IMR-90 (cell line): Measurements from ENCODE around the gene DPEP3. TPM values are rescaled to one million over a fixed set of nuclear protein-coding genes. Genes with fewer than 3 reads are reported as not detected.

Experiments
- ATAC-seq: fragments of 200-7000 bp; cut with Tn5 transposase; 2 replicates; pipeline ENCODE4 v1.9.1; 2020; ENCODE audit warnings: low read depth, mild to moderate bottlenecking, moderate library complexity
- BruUV-seq: library from RNA; stranded (reverse); fragments of 400-500 nt; replicated peaks from 2 replicates; lab custom pipeline; 2021; lab: Mats Ljungman, UMichigan
- CTCF ChIA-PET: fragments of 300-600 bp; formaldehyde crosslinking; extraction: SDS; loops from one replicate; lab custom pipeline; 2021; ENCODE audit warnings: antibody characterized with exemption; lab: Yijun Ruan, JAX
- POLR2A ChIA-PET: fragments of 300-600 bp; sonication (Branson Sonifier 250); formaldehyde crosslinking; loops from one replicate; lab custom pipeline; 2022; ENCODE audit warnings: antibody characterized with exemption; ENCODE audit not compliant: unreplicated experiment; lab: Charles Lee
- DNase-seq: peaks from one replicate; pipeline ENCODE4 v3.0.0; 2013
- H2AFZ ChIP-seq: replicated peaks from 2 replicates; pipeline ENCODE3; 2013; ENCODE audit warnings: low read length, mild to moderate bottlenecking; ENCODE audit not compliant: poor library complexity
- H2AK5ac ChIP-seq: 2 replicates; pipeline ENCODE4 v1.6.1; 2013; ENCODE audit warnings: low read depth, low read length, inconsistent platforms
- H2AK9ac ChIP-seq: replicated peaks from 2 replicates; pipeline ENCODE3; 2013; ENCODE audit warnings: mild to moderate bottlenecking, low read depth, low read length, moderate library complexity; ENCODE audit not compliant: poor library complexity
- H2BK120ac ChIP-seq: 2 replicates; pipeline ENCODE4 v1.6.1; 2013; ENCODE audit warnings: low read depth, low read length, inconsistent platforms
- H2BK15ac ChIP-seq: 3 replicates; pipeline ENCODE4 v1.6.1; 2013; ENCODE audit warnings: low read depth, low read length, inconsistent platforms
- H2BK20ac ChIP-seq: 2 replicates; pipeline ENCODE4 v1.6.1; 2013; ENCODE audit warnings: low read depth, mild to moderate bottlenecking, inconsistent platforms, low read length, moderate library complexity
- H2BK5ac ChIP-seq: 2 replicates; pipeline ENCODE4 v1.6.1; 2013; ENCODE audit warnings: mild to moderate bottlenecking, low read depth, low read length, inconsistent platforms; ENCODE audit not compliant: poor library complexity, severe bottlenecking
- H3K14ac ChIP-seq: replicated peaks from 2 replicates; pipeline ENCODE4 v1.6.1; 2013; ENCODE audit warnings: low read depth, low read length, inconsistent platforms
- H3K18ac ChIP-seq: 2 replicates; pipeline ENCODE4 v1.6.1; 2013; ENCODE audit warnings: low read depth, low read length, control low read depth
- H3K23ac ChIP-seq: 2 replicates; pipeline ENCODE4 v1.6.1; 2013; ENCODE audit warnings: low read depth, low read length, inconsistent platforms
- H3K27ac ChIP-seq: 2 replicates; pipeline ENCODE4 v1.5.1; 2013; ENCODE audit warnings: mild to moderate bottlenecking, control low read depth, low read length; ENCODE audit not compliant: insufficient read depth
- H3K27me3 ChIP-seq: 2 replicates; pipeline ENCODE4 v1.6.1; 2013; ENCODE audit warnings: low read length; ENCODE audit not compliant: control insufficient read depth, insufficient read depth
- H3K36me3 ChIP-seq: 2 replicates; pipeline ENCODE4 v1.6.1; 2013; ENCODE audit warnings: low read length, mixed read lengths; ENCODE audit not compliant: control insufficient read depth, insufficient read depth
- H3K4ac ChIP-seq: 2 replicates; pipeline ENCODE4 v1.6.1; 2013; ENCODE audit warnings: low read depth, low read length, inconsistent platforms
- H3K4me1 ChIP-seq: 2 replicates; pipeline ENCODE4 v1.6.1; 2013; ENCODE audit warnings: low read length, mixed read lengths; ENCODE audit not compliant: control insufficient read depth, insufficient read depth
- H3K4me2 ChIP-seq: 2 replicates; pipeline ENCODE4 v1.6.1; 2013; ENCODE audit warnings: low read depth, mild to moderate bottlenecking, control low read depth, low read length, moderate library complexity
- H3K4me3 ChIP-seq: 2 replicates; pipeline ENCODE4 v1.5.1; 2013; ENCODE audit warnings: low read depth, mild to moderate bottlenecking, control low read depth, low read length, moderate library complexity; ENCODE audit not compliant: insufficient read depth
- H3K56ac ChIP-seq: 2 replicates; pipeline ENCODE4 v1.6.1; 2013; ENCODE audit warnings: low read length, inconsistent platforms; ENCODE audit not compliant: insufficient read depth; ENCODE audit errors: extremely low read depth
- H3K79me1 ChIP-seq, 2 experiments: 2 replicates each; pipeline ENCODE4 v1.6.1; 2013; ENCODE audit warnings: low read length in 2 of 2, inconsistent platforms in 1 of 2, low read depth in 1 of 2
- H3K9ac ChIP-seq: 2 replicates; pipeline ENCODE4 v1.6.1; 2013; ENCODE audit warnings: low read depth, low read length, control low read depth
- H3K9me1 ChIP-seq: 2 replicates; pipeline ENCODE4 v1.6.1; 2013; ENCODE audit warnings: low read length, inconsistent platforms; ENCODE audit not compliant: insufficient read depth
- H3K9me3 ChIP-seq: 2 replicates; pipeline ENCODE4 v1.6.1; 2013; ENCODE audit warnings: low read length; ENCODE audit not compliant: control insufficient read depth, insufficient read depth
- H4K20me1 ChIP-seq: 2 replicates; pipeline ENCODE4 v1.6.1; 2013; ENCODE audit warnings: low read length, inconsistent platforms; ENCODE audit not compliant: insufficient read depth
- H4K5ac ChIP-seq: 2 replicates; pipeline ENCODE4 v1.6.1; 2013; ENCODE audit warnings: mild to moderate bottlenecking, low read depth, low read length, control low read depth
- H4K8ac ChIP-seq, 2 experiments: 2 replicates each; pipeline ENCODE4 v1.6.1; 2013; ENCODE audit warnings: low read depth in 2 of 2, low read length in 2 of 2, control low read depth in 1 of 2, inconsistent platforms in 1 of 2
- H4K91ac ChIP-seq: 2 replicates; pipeline ENCODE4 v1.6.1; 2013; ENCODE audit warnings: low read depth, low read length, inconsistent platforms; ENCODE audit not compliant: insufficient read depth
- CEBPB ChIP-seq: IDR thresholded peaks from 2 replicates; pipeline ENCODE4 v1.6.1; 2012; ENCODE audit warnings: low read depth, low read length, improper control_type of control experiment
- CHD1 ChIP-seq: IDR thresholded peaks from 2 replicates; pipeline ENCODE4 v1.6.1; 2012; ENCODE audit warnings: low read depth, low read length, improper control_type of control experiment
- MAFK ChIP-seq: IDR thresholded peaks from 2 replicates; pipeline ENCODE4 v1.6.1; 2012; ENCODE audit warnings: low read depth, low read length, improper control_type of control experiment
- MXI1 ChIP-seq: IDR thresholded peaks from 2 replicates; pipeline ENCODE4 v1.6.1; 2012; ENCODE audit warnings: low read depth, mild to moderate bottlenecking, low read length, moderate library complexity, borderline replicate concordance
- NFE2L2 ChIP-seq: fragments of 150-350 bp; IDR thresholded peaks from 2 replicates; pipeline ENCODE4 v1.6.1; 2016; ENCODE audit warnings: low read depth, mild to moderate bottlenecking, low read length
- POLR2A ChIP-seq: IDR thresholded peaks from 2 replicates; pipeline ENCODE4 v1.6.1; 2012; ENCODE audit warnings: mild to moderate bottlenecking, low read depth, low read length
- RAD21 ChIP-seq: IDR thresholded peaks from 2 replicates; pipeline ENCODE4 v1.6.1; 2012; ENCODE audit warnings: low read length, improper control_type of control experiment
- RFX5 ChIP-seq: IDR thresholded peaks from 2 replicates; pipeline ENCODE4 v1.8.0; 2012; ENCODE audit warnings: low read depth, mild to moderate bottlenecking, low read length, moderate library complexity
- WGBS, 2 experiments: methylation state at CpG; one replicate each; pipeline versions ENCODE4 v1.1.5 to v1.1.7; 2013; ENCODE audit warnings: missing lambda C conversion rate in 2 of 2; ENCODE audit not compliant: insufficient read length in 1 of 2; ENCODE audit errors: extremely low coverage in 2 of 2; 5-methylcytosine and 5-hydroxymethylcytosine counted together
- dilution Hi-C: fragments of 300-500 bp; cut with HindIII; formaldehyde crosslinking; loops from one replicate; pipeline ENCODE4 v1.14.3; 2018; ENCODE audit warnings: low sequenced_read_pairs; ENCODE audit not compliant: unreplicated experiment
- in situ Hi-C: fragments of 300-500 bp; cut with MboI; formaldehyde crosslinking; loops from 3 replicates; pipeline ENCODE4 v1.14.3; 2019; ENCODE audit warnings: low sequenced_read_pairs, inconsistent platforms, mixed read lengths
- intact Hi-C: fragments of 100-400 bp; cut with micrococcal nuclease; formaldehyde crosslinking; loops from 2 replicates; pipeline ENCODE4 v1.10.0; 2022
- polyA plus RNA-seq, 3 experiments: library from polyadenylated mRNA; depleted of rRNA; stranded (reverse); fragments of >200 nt; gene quantifications; 2 replicates each; pipeline ENCODE4 v1.2.3, GENCODE V29; 2012; ENCODE audit warnings: low replicate concordance in 1 of 3
- total RNA-seq: library from RNA; depleted of rRNA; stranded (reverse); fragments of >200 nt; gene quantifications from 2 replicates; pipeline ENCODE4 v1.2.3, GENCODE V29; 2012

DPEP3 gene
- total and polyA plus RNA-seq, 2 of the 4 experiments (the other 2 are of a cell fraction), result not detected

- TF ChIP-seq NFE2L2 (no peak), MAFK (no peak), CHD1 (no peak)
Observed at GRCh38 chr16:67936880-67937605, 43.3 kb downstream of the DPEP3 start (continued).

- BruUV-seq, result no TSS peak
- no peak for TF ChIP-seq RFX5
- TF ChIP-seq POLR2A, result peak; percentile 18
- no peak for TF ChIP-seq MXI1
- TF ChIP-seq CEBPB, result no peak
- no peak for TF ChIP-seq RAD21
- ATAC-seq (peak; percentile 27), DNase-seq (peak; percentile 72)
- Histone ChIP-seq H2BK15ac (peak within 1 kb of the TSS; percentile 46; the same call in 2 of the 3 replicates), H4K8ac (peak within 1 kb of the TSS; percentile 91 to 97), H2BK5ac (peak within 1 kb of the TSS; percentile 89), H2BK20ac (peak within 1 kb of the TSS; percentile 11; the same call in 1 of the 2 replicates), H3K4me2 (peak within 1 kb of the TSS; percentile 81), H2AFZ (peak within 1 kb of the TSS; percentile 99), H3K14ac (peak within 1 kb of the TSS; percentile 99), H4K5ac (peak within 1 kb of the TSS; percentile 87), H3K9me1 (peaks cover 12% of the 10 kb centered on the region), H2BK120ac (peak within 1 kb of the TSS; percentile 64), H3K18ac (peak within 1 kb of the TSS; percentile 26), H3K4ac (peak within 1 kb of the TSS; percentile 95), H2AK9ac (peak within 1 kb of the TSS; percentile 100), H3K23ac (peak within 1 kb of the TSS; percentile 97), H3K36me3 (peaks cover 22% of the 10 kb centered on the region), H3K79me1 (peaks cover 14 to 53% of the 10 kb centered on the region in 2 experiments; a peak in 3 of 4 replicates), H3K27me3 (no peaks in the 10 kb centered on the region), H3K56ac (peak within 1 kb of the TSS; percentile 89), H3K27ac (peak within 1 kb of the TSS; percentile 98), H3K9me3 (no peaks in the 10 kb centered on the region), H4K20me1 (peaks cover 17% of the 10 kb centered on the region), H2AK5ac (peak within 1 kb of the TSS; percentile 98), H3K9ac (peak within 1 kb of the TSS; percentile 99), H3K4me1 (peaks cover 11% of the 10 kb centered on the region), H3K4me3 (peak within 1 kb of the TSS; percentile 94), H4K91ac (peak within 1 kb of the TSS; percentile 93)
- in situ Hi-C loops, result loop anchor here (25.0 kb wide), 1 partner anchor 399 kb away; the partner anchor contains the start of gene RIPOR1
- dilution Hi-C loops, result no loop called here
- intact Hi-C loops, result loop anchor here (5.0 kb wide), 1 partner anchor 374 kb away; the partner anchor contains the start of gene CTCF
- CTCF ChIA-PET, result interaction anchor here (0.6 to 3.0 kb wide), 3 partner anchors 16 to 120 kb away, joined by 3 to 16 read pairs (median 3); no protein-coding TSS in a partner anchor
- 0% methylated on average over 21 of the region's 54 CpGs; no CpG with 5 or more reads in 1 of the 2 experiments for WGBS, 2 experiments
- POLR2A ChIA-PET, result interaction anchor here (0.5 to 0.7 kb wide), 3 partner anchors 169 to 415 kb away, joined by 3 to 11 read pairs (median 3); partner anchors contain the start of gene ACD
Observed at GRCh38 chr16:67936124-67936879, 44.0 kb downstream of the DPEP3 start, which contains the start of gene PSMB10. Gene PSMB10 (minus strand): TSS chr16:67936850. CDS start chr16:67936749, 101 bp downstream.
